GM21423 (cell line): ENCODE measurements around the gene MFN2.

ENCODE experiments used
- ATAC-seq: cut with Tn5 transposase; IDR thresholded peaks from one replicate; pipeline ENCODE4 v1.9.1; 2021; ENCODE audit warnings: mild to moderate bottlenecking, moderate library complexity; ENCODE audit not compliant: unreplicated experiment

Gene MFN2

DNA sequence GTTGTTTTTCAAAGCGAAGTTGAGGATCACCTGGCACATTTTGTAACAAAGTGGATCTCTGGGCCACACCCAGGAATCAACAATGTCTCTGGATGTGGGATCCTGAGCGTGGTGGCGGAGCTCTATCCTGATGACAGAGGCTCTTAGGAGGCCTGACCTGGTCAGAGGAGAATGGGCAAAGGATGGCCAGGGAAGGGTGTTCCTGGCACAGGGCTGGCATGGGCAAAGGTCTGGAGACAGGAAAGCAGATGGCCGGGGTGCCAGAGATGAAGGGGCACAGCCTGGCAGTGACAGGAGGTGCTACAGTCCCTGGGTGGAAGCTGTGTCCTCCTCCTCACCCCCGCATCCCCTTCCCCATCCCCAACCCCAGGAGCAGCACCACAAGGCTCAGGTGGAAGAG, 20.0 kb upstream of the MFN2 start:
- no peak for ATAC-seq

- ATAC-seq = no peak
Measured at GRCh38 chr1:11960715-11961114, 19.5 kb upstream of the MFN2 start.

GRCh38 chr1:11961230-11961629, 19.0 kb upstream of the MFN2 start:
- ATAC-seq = no peak

- no peak for ATAC-seq
Measured at GRCh38 chr1:11963622-11964021, 16.6 kb upstream of the MFN2 start.

DNA sequence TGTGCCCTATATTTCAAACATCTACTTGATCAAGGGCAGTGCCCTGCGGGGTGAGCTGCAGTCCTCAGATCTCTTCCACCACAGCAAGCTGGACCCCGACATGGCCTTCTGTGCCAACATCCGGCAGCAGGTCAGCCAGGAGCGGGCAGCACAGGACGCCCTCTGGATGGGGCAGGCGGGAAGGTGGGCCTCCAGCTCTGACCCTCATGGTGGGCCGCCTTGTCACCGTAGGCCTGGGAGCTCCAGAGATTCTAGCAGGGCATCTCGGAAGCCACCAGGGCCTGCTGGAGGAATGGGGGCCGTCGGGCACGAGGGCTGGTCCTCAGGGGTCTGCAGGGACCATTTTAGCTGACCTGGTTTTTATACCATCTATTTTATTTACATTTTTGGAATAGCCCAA, 15.6 kb upstream of the MFN2 start:
- ATAC-seq = no peak

- ATAC-seq = no peak
Measured at GRCh38 chr1:11967028-11967547, 13.2 kb upstream of the MFN2 start.

GRCh38 chr1:11970441-11971185, 9.6 kb upstream of the MFN2 start:
- no peak for ATAC-seq

GRCh38 chr1:11977625-11978024, 2.6 kb upstream of the MFN2 start:
- ATAC-seq = no peak

DNA sequence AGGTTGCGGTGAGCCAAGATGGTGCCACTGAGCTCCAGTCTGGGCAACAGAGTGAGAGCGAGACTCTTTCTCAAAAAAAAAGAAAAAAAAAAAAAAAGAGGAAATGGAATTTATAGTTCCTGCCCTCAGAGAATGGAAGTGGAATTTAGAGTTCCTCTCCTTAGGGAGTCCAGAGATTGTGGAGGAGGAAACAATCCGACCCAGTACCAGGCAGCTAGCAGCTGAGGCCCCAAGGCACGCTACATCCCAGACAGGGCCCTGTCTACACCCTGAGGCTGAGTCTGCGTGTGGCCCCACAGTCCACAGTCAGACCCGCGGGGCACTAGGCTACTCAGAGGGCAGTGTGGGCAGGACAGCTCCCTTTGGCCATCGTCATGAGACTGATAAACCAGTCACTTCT, 1.9 kb upstream of the MFN2 start:
- ATAC-seq = no peak

DNA sequence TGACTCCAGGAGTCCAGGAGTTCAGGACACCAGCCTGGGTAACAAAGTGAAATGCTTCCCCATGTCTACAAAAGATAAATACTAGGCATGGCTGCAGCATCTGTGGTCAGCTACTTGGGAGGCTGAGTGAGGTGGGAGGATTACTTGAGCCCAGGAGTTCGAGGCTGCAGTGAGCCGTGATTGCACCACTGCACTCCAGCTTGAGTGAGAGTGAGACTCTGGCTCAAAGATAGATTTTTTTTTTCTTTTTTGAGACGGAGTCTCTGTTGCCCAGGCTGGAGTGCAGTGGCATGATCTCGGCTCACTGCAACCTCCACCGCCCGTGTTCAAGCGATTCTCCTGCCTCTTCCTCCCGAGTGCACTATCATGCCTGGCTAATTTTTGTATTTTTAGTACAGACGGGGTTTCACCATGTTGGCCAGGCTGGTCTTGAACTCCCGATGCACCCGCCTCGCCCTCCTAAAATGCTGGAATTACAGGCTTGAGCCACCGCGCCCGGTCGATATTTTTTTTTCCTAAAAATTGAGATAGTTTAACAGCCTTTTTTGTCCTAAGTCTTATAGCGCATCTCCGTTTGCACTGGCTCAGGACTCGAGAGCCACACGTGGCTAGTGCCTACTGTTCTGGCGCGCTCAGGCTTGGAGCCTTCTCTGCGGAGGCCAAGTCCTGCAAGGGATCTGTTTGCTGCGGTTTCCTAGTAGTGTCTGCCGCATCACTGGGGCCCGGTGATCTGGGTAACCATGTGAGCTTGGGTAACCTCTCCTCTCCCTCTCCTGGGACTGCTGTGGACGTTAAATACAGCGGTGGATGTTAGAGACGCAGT, 1.0 kb upstream of the MFN2 start:
- ATAC-seq = no peak

- ATAC-seq = no peak
Measured at GRCh38 chr1:11980676-11980972, 380 bp downstream of the MFN2 start.

- ATAC-seq = no peak
Measured at GRCh38 chr1:11981378-11982009, 1.2 kb downstream of the MFN2 start.

- no peak for ATAC-seq
Measured at GRCh38 chr1:11982010-11982392, 1.8 kb downstream of the MFN2 start.

- no peak for ATAC-seq
Measured at GRCh38 chr1:11984121-11984520, 3.9 kb downstream of the MFN2 start.

GRCh38 chr1:11984576-11984975, 4.3 kb downstream of the MFN2 start:
- ATAC-seq = no peak

GRCh38 chr1:11985171-11985570, 4.9 kb downstream of the MFN2 start:
- no peak for ATAC-seq

DNA sequence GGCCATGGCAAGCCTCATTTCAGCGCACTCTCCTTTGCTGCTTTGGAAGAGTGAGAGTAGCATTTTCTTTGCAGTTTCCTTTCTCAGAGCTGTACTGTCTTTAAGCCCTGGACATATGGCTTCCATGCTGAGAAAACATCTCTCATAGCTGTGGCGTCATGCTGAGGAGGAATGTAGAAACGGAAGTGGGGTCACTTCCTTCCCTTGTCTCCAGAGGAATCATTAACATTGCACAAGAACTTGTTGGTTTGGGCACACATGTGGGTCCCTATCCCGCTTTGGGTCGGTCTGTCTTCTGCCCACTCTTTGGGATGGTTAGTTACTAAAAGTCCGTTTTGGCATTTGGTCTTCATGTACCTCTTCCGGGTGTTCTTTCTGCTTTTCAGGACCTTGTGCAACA, 5.6 kb downstream of the MFN2 start:
- ATAC-seq = no peak

DNA sequence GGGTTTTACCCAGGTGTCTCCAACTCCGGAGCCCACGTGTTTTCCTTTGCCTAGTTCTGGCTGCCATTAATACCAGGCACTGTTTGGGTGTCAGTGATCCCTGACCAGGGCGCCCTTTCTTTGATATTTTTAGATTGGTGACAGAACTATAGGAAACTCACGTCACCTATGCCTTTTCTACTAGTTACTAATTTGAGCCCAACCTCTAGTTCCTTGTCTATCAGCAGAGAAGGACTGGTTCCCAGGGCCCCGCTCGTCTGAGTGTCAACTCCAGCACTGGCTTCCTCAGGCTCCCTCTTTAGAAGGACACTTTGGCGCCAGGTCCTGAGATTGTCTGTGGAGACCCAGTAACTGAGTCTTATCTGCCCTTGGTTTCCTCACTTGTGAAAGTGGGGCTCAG, 9.4 kb downstream of the MFN2 start:
- ATAC-seq = no peak

GRCh38 chr1:11990303-11991032, 10.2 kb downstream of the MFN2 start:
- no peak for ATAC-seq

DNA sequence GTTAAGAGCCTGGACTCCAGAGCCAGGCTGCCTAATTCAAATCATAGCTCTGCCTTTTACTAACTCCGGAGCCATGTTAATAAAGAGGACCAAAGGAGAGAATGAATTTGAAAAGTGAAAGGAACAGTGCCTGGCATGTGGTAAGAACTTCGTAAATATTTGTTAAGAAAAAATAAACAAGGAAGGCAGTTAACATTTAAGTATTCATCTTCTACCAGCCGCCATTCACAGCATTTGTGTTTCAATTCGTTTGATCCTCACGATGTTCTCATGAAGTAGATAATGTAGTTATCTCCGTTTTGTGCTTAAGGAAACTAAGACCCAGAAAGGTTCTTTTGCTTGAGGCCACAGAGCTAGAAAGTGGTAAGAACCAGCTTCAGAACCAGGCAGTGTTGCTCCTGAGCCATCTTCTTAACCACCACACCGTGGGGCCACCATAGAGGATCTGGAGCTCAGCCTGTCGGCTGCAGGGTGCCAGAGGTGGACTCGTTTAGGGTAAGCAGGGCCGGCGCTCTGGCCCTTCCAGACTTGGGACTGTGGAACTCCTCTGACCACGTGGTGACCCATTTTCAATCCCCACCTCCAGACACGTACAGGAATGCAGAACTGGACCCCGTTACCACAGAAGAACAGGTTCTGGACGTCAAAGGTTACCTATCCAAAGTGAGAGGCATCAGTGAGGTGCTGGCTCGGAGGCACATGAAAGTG, 11.9 kb downstream of the MFN2 start:
- no peak for ATAC-seq
